Heart right ventricle (tissue), 16 donors: ENCODE data around the gene LRRN1. TPM values are rescaled to one million over a fixed set of nuclear protein-coding genes. Genes with fewer than 3 reads are reported as not detected.

Source experiments
- ATAC-seq, 8 donors: fragments of 200-7000 bp; cut with Tn5 transposase; one replicate each; pipeline ENCODE4 v1.9.1; 2020; ENCODE audit warnings: mild to moderate bottlenecking in 8 of 8, moderate library complexity in 8 of 8, moderate number of reproducible peaks in 1 of 8
- DNase-seq, 2 donors: peaks; one replicate each; pipeline ENCODE4 v3.0.0-alpha.2; 2020
- H3K27ac ChIP-seq, 10 donors: fragments of 200-600 bp; sonication (generic) in 2 of 10; one replicate each; pipeline versions ENCODE4 v1.5.0 to v1.8.0; 2020 to 2022; ENCODE audit warnings: mild to moderate bottlenecking in 3 of 10
- H3K27me3 ChIP-seq, 7 donors: fragments of 200-600 bp; one replicate each; pipeline ENCODE4 v1.8.0; 2021 to 2022; ENCODE audit warnings: mild to moderate bottlenecking in 2 of 7
- H3K36me3 ChIP-seq, 9 donors: fragments of 200-600 bp; sonication (generic) in 1 of 9; one replicate each; pipeline versions ENCODE4 v1.5.0 to v1.8.0; 2020 to 2022; ENCODE audit warnings: mild to moderate bottlenecking in 2 of 9
- H3K4me1 ChIP-seq, 9 donors: fragments of 200-600 bp; sonication (generic) in 1 of 9; one replicate each; pipeline versions ENCODE4 v1.5.0 to v1.8.0; 2020 to 2022; ENCODE audit warnings: mild to moderate bottlenecking in 4 of 9
- H3K4me3 ChIP-seq, 10 donors: fragments of 200-600 bp; sonication (generic) in 2 of 10; one replicate each; pipeline versions ENCODE4 v1.5.0 to v1.8.0; 2020 to 2022; ENCODE audit warnings: mild to moderate bottlenecking in 7 of 10, moderate library complexity in 2 of 10
- H3K9me3 ChIP-seq, 11 donors: fragments of 200-600 bp in 10 of 11; sonication (generic) in 2 of 11; one replicate each; pipeline versions ENCODE4 v1.5.0 to v1.8.0; 2013 to 2022; ENCODE audit warnings: mild to moderate bottlenecking in 2 of 11, control low read depth in 1 of 11, moderate library complexity in 1 of 11
- WGBS, 2 donors: extraction: QIAGEN DNeasy Blood & Tissue Kit; methylation state at CpG; one replicate each; pipeline ENCODE4 v1.1.7; 2013; ENCODE audit warnings: inconsistent platforms in 1 of 2; 5-methylcytosine and 5-hydroxymethylcytosine counted together
- intact Hi-C, 10 donors: fragments of 100-400 bp; cut with DNase I; formaldehyde crosslinking; loops; one replicate each; pipeline versions ENCODE4 v1.11.1 to v1.14.2; 2022
- polyA plus RNA-seq, 2 donors: library from polyadenylated mRNA; stranded (reverse); fragments of 200-250 nt; gene quantifications; one replicate each; pipeline ENCODE4 v1.2.3, GENCODE V29; 2013
- total RNA-seq, 10 donors: library from RNA; stranded (reverse); fragmentation: NEBNext Ultra II Directional in 3 of 10; extraction: Animal tissue kit (Norgen Biotek cat#: 25700) in 3 of 10; gene quantifications; one replicate each; pipeline versions ENCODE4 v1.2.1 to v1.2.4, GENCODE V29; 2021 to 2023
- TF ChIP-seq, protein P1 (sequence below), 9 donors: fragments of 200-600 bp; sonication (generic) in 2 of 9; IDR thresholded peaks; one replicate each; pipeline versions ENCODE4 v1.5.0 to v1.8.0; 2021 to 2022; ENCODE audit warnings: antibody characterized with exemption in 9 of 9, mild to moderate bottlenecking in 5 of 9, moderate library complexity in 1 of 9
- donor health status: Arrhythmogenic right ventricular cardiomyopathy.
- donor health status: ischemic (EF 13 %, LVEDD 7.1; RV severe dilation, severe dysfunction).
- donor health status: healthy with polysubstance abuse.
- donor health status: DM: no; HTN: yes; CAD: no.
- donor health status: DM: no; HTN: no; CAD: no.
- donor health status: ischemic (EF 25% LVEDD 6.9; RV normal size, moderate dysfunction).
- donor health status: ischemic (EF 25% LVEDD 5.7; RV mildly dilated, moderate dysfunction).
- donor health status: healthy.
- donor health status: DM: yes; HTN: yes; CAD: no.
- donor health status: Ischemic cardiomyopathy.
- donor health status: ischemic (EF 35%, LVEDD 5.7; RV mildly dilated, moderate dysfunction).
- donor health status: nonischemic (EF 11% LVEDD 7.7; RV severe dilation, severe dysfunction).
- donor health status: DM: yes; HTN: yes; CAD: no.
- donor health status: PGD.
- donor health status: ischemic (EF 29% LVEDD 5.4; RV normal size, mild dysfunction).
- donor health status: nonischemic (EF 23%, LVEDD 6.1; RV moderate dilation, normal function).

The LRRN1 gene
- total and polyA plus RNA-seq, 12 donors: 0.07 to 0.26 (median 0.11) TPM; not detected in 5

DNA sequence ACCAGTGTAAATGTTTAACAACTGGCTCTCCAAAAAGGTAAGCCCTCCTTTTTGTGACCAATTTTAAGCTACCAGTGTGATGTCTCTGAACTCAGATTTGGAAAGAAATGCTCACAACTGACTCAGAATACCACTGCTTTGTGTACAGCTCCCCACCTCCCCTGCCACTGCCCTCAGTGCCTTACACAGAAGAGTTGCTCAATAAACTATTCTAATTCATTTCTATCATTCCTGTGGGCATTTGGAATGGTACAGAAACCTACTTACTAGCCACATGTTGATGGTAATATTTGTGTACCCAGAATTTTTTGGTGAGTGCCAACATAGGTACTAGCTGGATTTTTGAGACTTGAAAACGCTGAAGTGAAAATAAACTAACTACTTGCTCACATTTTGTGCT lies 16.0 kb downstream of the LRRN1 start:
- TF ChIP-seq, protein P1, sequence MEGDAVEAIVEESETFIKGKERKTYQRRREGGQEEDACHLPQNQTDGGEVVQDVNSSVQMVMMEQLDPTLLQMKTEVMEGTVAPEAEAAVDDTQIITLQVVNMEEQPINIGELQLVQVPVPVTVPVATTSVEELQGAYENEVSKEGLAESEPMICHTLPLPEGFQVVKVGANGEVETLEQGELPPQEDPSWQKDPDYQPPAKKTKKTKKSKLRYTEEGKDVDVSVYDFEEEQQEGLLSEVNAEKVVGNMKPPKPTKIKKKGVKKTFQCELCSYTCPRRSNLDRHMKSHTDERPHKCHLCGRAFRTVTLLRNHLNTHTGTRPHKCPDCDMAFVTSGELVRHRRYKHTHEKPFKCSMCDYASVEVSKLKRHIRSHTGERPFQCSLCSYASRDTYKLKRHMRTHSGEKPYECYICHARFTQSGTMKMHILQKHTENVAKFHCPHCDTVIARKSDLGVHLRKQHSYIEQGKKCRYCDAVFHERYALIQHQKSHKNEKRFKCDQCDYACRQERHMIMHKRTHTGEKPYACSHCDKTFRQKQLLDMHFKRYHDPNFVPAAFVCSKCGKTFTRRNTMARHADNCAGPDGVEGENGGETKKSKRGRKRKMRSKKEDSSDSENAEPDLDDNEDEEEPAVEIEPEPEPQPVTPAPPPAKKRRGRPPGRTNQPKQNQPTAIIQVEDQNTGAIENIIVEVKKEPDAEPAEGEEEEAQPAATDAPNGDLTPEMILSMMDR (IDR thresholded peaks at IDR 0.05): no peak
- ATAC-seq (no peak), DNase-seq (no peak)
- Histone ChIP-seq H3K9me3 (no peaks in the 10 kb centered on the region), H3K27me3 (no peaks in the 10 kb centered on the region), H3K36me3 (no peaks in the 10 kb centered on the region), H3K4me1 (no peaks in the 10 kb centered on the region), H3K27ac (no peak overlapping the region), H3K4me3 (no peak overlapping the region)
- intact Hi-C loops: no loop called here
- 81 to 90% methylated on average over 1 of the region's 1 CpG for WGBS, 2 donors

DNA sequence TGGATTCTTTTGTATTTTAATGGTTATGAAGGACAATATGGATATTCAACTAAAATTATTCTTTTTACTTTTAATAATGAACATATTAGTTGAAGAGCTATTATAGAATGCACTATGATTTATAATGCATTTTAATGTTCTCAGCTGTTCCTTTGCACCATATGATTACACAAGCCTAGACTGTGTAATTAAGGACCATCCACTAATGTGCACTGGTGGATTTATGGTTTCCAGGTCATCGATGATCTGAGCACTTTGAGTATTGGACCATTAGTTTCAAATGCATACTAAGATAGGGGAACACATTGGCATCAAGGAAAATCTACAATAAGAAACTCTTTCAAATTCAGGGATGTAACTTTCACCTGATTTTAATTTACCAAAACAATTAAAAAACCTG lies 16.8 kb downstream of the LRRN1 start:
- H3K27ac ChIP-seq: no peak overlapping the region
- DNase-seq: no peak
- WGBS, 2 donors: 95 to 99% methylated on average over 1 of the region's 1 CpG
- H3K27me3 ChIP-seq: no peaks in the 10 kb centered on the region
- no peaks in the 10 kb centered on the region for H3K36me3 ChIP-seq
- TF ChIP-seq, protein P1 (IDR thresholded peaks at IDR 0.05): no peak
- ATAC-seq: no peak
- H3K4me3 ChIP-seq: no peak overlapping the region
- intact Hi-C loops: no loop called here
- no peaks in the 10 kb centered on the region for H3K4me1 ChIP-seq
- no peaks in the 10 kb centered on the region for H3K9me3 ChIP-seq

DNA sequence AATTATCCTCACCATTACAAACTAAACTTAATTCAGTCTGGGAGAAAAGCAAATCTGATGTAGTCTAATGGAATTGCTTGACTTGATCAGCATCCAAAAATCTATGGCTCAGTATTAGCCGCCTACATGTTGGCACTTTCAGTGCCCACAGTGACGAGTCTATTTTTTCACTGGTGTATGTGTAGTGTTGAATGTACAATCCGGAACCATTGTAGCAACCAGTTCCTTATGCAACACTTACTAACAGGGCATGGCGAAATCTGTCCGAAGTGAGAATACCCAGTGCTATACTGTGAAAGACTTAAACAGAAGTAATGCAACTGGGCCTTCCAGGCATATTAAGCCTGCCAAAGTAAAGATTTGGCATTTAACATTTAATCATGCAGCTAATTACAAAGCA lies 18.6 kb downstream of the LRRN1 start:
- WGBS, 2 donors: 92 to 96% methylated on average over 5 of the region's 5 CpGs
- intact Hi-C loops: no loop called here
- no peak for ATAC-seq

DNA sequence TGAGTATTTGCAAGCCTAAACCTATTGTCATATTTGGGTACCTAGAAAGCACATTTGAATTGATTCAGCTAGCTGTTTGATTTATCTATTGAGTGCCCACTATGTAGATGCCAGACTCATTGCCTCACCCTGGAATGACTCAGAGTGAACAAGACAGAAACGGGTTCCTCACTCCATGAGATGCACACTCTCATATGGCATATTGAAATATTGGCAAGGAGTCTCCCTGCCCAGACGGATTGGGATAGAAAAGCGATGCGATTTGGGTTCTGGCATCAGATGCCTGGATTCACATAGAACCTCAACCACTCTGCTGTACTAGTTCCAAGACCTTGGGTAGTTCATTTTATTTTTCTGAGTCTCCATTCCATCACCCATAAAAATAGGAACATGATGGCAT lies 22.5 kb downstream of the LRRN1 start:
- ATAC-seq: no peak
- H3K36me3 ChIP-seq: no peaks in the 10 kb centered on the region
- 87 to 89% methylated on average over 4 of the region's 4 CpGs for WGBS, 2 donors
- no peak overlapping the region for H3K27ac ChIP-seq
- no peaks in the 10 kb centered on the region for H3K4me1 ChIP-seq
- H3K4me3 ChIP-seq: no peak overlapping the region
- TF ChIP-seq, protein P1 (IDR thresholded peaks at IDR 0.05): no peak
- no peak for DNase-seq
- no peaks in the 10 kb centered on the region for H3K9me3 ChIP-seq
- intact Hi-C loops: no loop called here
- H3K27me3 ChIP-seq: no peaks in the 10 kb centered on the region

More for the DNA sequence above, 18.6 kb downstream of the LRRN1 start:
- no peaks in the 10 kb centered on the region for H3K27me3 ChIP-seq
- DNase-seq: no peak
- H3K36me3 ChIP-seq: no peaks in the 10 kb centered on the region
- no peak overlapping the region for H3K4me3 ChIP-seq
- no peaks in the 10 kb centered on the region for H3K9me3 ChIP-seq
- H3K4me1 ChIP-seq: no peaks in the 10 kb centered on the region
- TF ChIP-seq, protein P1 (IDR thresholded peaks at IDR 0.05): no peak
- no peak overlapping the region for H3K27ac ChIP-seq
